Endothelial cell of umbilical vein (primary cell): ENCODE results near the gene TBC1D30. TPM values are rescaled to one million over a fixed set of nuclear protein-coding genes. Genes with fewer than 3 reads are reported as not detected.

Source experiments
- BruUV-seq: library from RNA; stranded (reverse); fragments of 400-500 nt; replicated peaks from 2 replicates; lab custom pipeline; 2021; lab: Mats Ljungman, UMichigan
- CTCF ChIA-PET: fragments of 300-600, 350-600 bp; sonication (Branson Sonifier 250); formaldehyde crosslinking; loops from one replicate; lab custom pipeline; 2021; ENCODE audit warnings: antibody characterized with exemption, inconsistent platforms; lab: Charles Lee
- POLR2A ChIA-PET: fragments of 300-600, 350-600 bp; sonication (Branson Sonifier 250); formaldehyde crosslinking; loops from one replicate; lab custom pipeline; 2021; ENCODE audit warnings: antibody characterized with exemption, inconsistent platforms; lab: Charles Lee
- DNase-seq: peaks from one replicate; pipeline ENCODE4 v3.0.0-alpha.2; 2011; ENCODE audit warnings: low read depth, low spot score
- FAIRE-seq: peaks from 2 replicates; lab custom pipeline; 2011; peaks lifted over from hg19 to GRCh38; lab: Jason Lieb, UNC
- H2AFZ ChIP-seq: 2 replicates; pipeline ENCODE4 v1.6.0; 2012; ENCODE audit warnings: low read depth, low read length, control low read depth, inconsistent platforms
- H3K27ac ChIP-seq: 2 replicates; pipeline ENCODE4 v1.5.1; 2011; ENCODE audit warnings: low read depth, mild to moderate bottlenecking, control low read depth, low read length, moderate library complexity; ENCODE audit not compliant: insufficient read depth
- H3K27me3 ChIP-seq, 2 experiments: 2 replicates each; pipeline versions ENCODE4 v1.6.0 to v1.6.1; 2011; ENCODE audit warnings: low read length in 2 of 2, mixed read lengths in 1 of 2; ENCODE audit not compliant: control insufficient read depth in 2 of 2, insufficient read depth in 2 of 2
- H3K36me3 ChIP-seq, 2 experiments: 2 replicates in 1 of 2; 3 replicates in 1 of 2; pipeline ENCODE4 v1.5.1; 2011; ENCODE audit warnings: low read length in 2 of 2, mild to moderate bottlenecking in 1 of 2, moderate library complexity in 1 of 2; ENCODE audit not compliant: control insufficient read depth in 2 of 2, insufficient read depth in 2 of 2; ENCODE audit errors: extremely low read depth in 1 of 2
- H3K4me1 ChIP-seq: 3 replicates; pipeline ENCODE4 v1.5.1; 2011; ENCODE audit warnings: mild to moderate bottlenecking, low read length; ENCODE audit not compliant: control insufficient read depth, insufficient read depth; ENCODE audit errors: extremely low read depth
- H3K4me2 ChIP-seq: 2 replicates; pipeline ENCODE4 v1.6.1; 2011; ENCODE audit warnings: low read length, control low read depth, mixed read lengths; ENCODE audit not compliant: insufficient read depth
- H3K4me3 ChIP-seq, 3 experiments: fragments of 200-600 bp in 1 of 3; sonication (generic), shearing (Covaris generic) in 1 of 3; replicated peaks in 1 of 3; 2 replicates each; pipeline ENCODE4 v1.5.1; 2011 to 2016; ENCODE audit warnings: control low read depth in 3 of 3, low read length in 3 of 3, mild to moderate bottlenecking in 2 of 3, inconsistent platforms in 1 of 3, low read depth in 1 of 3, moderate library complexity in 1 of 3; ENCODE audit not compliant: insufficient read depth in 1 of 3
- H3K79me2 ChIP-seq: 2 replicates; pipeline ENCODE4 v1.6.0; 2012; ENCODE audit warnings: low read length, inconsistent platforms; ENCODE audit not compliant: control insufficient read depth, insufficient read depth
- H3K9ac ChIP-seq: replicated peaks from 2 replicates; pipeline ENCODE3; 2011; ENCODE audit warnings: low read length, control low read depth; ENCODE audit not compliant: insufficient read depth; ENCODE audit errors: extremely low read depth
- H3K9me1 ChIP-seq: replicated peaks from 3 replicates; pipeline ENCODE4 v1.6.0; 2011; ENCODE audit warnings: mild to moderate bottlenecking, low read length; ENCODE audit not compliant: control insufficient read depth, insufficient read depth; ENCODE audit errors: extremely low read depth
- H3K9me3 ChIP-seq: replicated peaks from 2 replicates; pipeline ENCODE4 v1.5.1; 2012; ENCODE audit warnings: low read length, inconsistent platforms; ENCODE audit not compliant: control insufficient read depth, insufficient read depth
- H4K20me1 ChIP-seq: replicated peaks from 2 replicates; pipeline ENCODE3; 2011; ENCODE audit warnings: mild to moderate bottlenecking, low read length; ENCODE audit not compliant: control insufficient read depth, insufficient read depth; ENCODE audit errors: extremely low read depth
- EZH2 ChIP-seq: IDR thresholded peaks from 2 replicates; pipeline ENCODE4 v1.6.1; 2012; ENCODE audit warnings: borderline replicate concordance, low read depth, mild to moderate bottlenecking, moderate library complexity, low read length, inconsistent platforms; ENCODE audit not compliant: severe bottlenecking
- GATA2 ChIP-seq: IDR thresholded peaks from 2 replicates; pipeline ENCODE4 v1.7.0; 2011; ENCODE audit warnings: low read depth, mild to moderate bottlenecking, moderate library complexity, mixed read lengths, low read length; ENCODE audit not compliant: insufficient read length, insufficient read depth
- JUN ChIP-seq: IDR thresholded peaks from 2 replicates; pipeline ENCODE4 v1.6.1; 2011; ENCODE audit warnings: borderline replicate concordance, low read depth; ENCODE audit not compliant: insufficient read length, insufficient read depth
- POLR2A ChIP-seq: IDR thresholded peaks from 2 replicates; pipeline ENCODE4 v1.6.1; 2012; ENCODE audit warnings: low read depth, mild to moderate bottlenecking, control low read depth, low read length
- dilution Hi-C: fragments of 300-500 bp; cut with MboI; formaldehyde crosslinking; loops from one replicate; pipeline ENCODE4 v1.15.0; 2019; ENCODE audit warnings: low sequenced_read_pairs; ENCODE audit not compliant: extremely low pct_ligation_motif_present
- intact Hi-C: fragments of 100-400 bp; cut with micrococcal nuclease; formaldehyde crosslinking; loops from one replicate; pipeline ENCODE4 v1.10.0; 2022
- polyA plus RNA-seq, 4 experiments: library from polyadenylated mRNA; depleted of rRNA in 3 of 4; stranded (reverse) in 3 of 4; unstranded in 1 of 4; fragments of >200 nt; gene quantifications; 2 replicates each; pipeline versions ENCODE4 v1.2.1 to v1.2.3, GENCODE V29; 2011 to 2012; ENCODE audit warnings: missing spikeins in 1 of 4
- total RNA-seq: library from RNA; stranded (reverse); gene quantifications from 2 replicates; pipeline ENCODE4 v1.2.3, GENCODE V29; 2021
- TF ChIP-seq, protein P1 (sequence below), 2 donors: IDR thresholded peaks; 1 replicate in 1 of 2; 2 replicates in 1 of 2; pipeline ENCODE4 v1.5.1; 2011; ENCODE audit warnings: low read length in 2 of 2, mild to moderate bottlenecking in 2 of 2, moderate library complexity in 2 of 2, control low read depth in 1 of 2, inconsistent platforms in 1 of 2, low read depth in 1 of 2; ENCODE audit not compliant: insufficient read depth in 1 of 2; ENCODE audit errors: extremely low read depth in 1 of 2
- TF ChIP-seq, protein P2 (sequence below): IDR thresholded peaks from 2 replicates; pipeline ENCODE4 v1.6.1; 2011; ENCODE audit not compliant: insufficient read depth, insufficient read length

The TBC1D30 gene
- total and polyA plus RNA-seq, 2 donors (not counting 3 experiments of a cell fraction or from before 2014, with no cell fraction given): 4.4 to 7.6 TPM

DNA sequence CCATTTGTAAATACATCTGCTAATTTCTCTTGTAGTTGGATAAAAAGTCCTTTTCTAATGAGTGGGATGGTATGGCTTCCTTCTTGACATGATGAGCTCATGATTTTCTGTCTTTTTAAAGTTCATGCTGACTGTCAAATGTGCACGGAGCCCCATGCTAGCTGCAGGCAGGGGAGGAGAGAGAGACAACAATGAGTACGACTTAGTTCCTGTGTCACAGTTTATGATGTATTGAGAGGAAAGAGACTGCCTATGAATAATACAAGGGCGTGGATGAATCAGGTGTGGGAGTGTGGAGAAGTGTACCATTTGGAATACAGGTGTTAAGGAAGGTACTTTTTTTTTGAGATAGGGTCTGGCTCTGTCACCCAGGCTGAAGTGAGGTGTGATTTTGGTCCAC is 10.7 kb upstream of the TBC1D30 start:
- intact Hi-C loops (no loop called here), dilution Hi-C loops (no loop called here)
- Histone ChIP-seq H3K4me1 (no peaks in the 10 kb centered on the region), H2AFZ (no peak overlapping the region), H3K9me3 (no peaks in the 10 kb centered on the region), H3K4me2 (no peak overlapping the region), H3K27me3 (no peaks in the 10 kb centered on the region), H3K79me2 (no peaks in the 10 kb centered on the region), H3K9me1 (no peaks in the 10 kb centered on the region), H3K36me3 (no peaks in the 10 kb centered on the region), H3K4me3 (no peak overlapping the region), H3K27ac (no peak overlapping the region), H4K20me1 (no peaks in the 10 kb centered on the region), H3K9ac (no peak overlapping the region)
- FAIRE-seq: no peak
- TF ChIP-seq GATA2 (no peak), EZH2 (no peak)
- TF ChIP-seq, protein P1, sequence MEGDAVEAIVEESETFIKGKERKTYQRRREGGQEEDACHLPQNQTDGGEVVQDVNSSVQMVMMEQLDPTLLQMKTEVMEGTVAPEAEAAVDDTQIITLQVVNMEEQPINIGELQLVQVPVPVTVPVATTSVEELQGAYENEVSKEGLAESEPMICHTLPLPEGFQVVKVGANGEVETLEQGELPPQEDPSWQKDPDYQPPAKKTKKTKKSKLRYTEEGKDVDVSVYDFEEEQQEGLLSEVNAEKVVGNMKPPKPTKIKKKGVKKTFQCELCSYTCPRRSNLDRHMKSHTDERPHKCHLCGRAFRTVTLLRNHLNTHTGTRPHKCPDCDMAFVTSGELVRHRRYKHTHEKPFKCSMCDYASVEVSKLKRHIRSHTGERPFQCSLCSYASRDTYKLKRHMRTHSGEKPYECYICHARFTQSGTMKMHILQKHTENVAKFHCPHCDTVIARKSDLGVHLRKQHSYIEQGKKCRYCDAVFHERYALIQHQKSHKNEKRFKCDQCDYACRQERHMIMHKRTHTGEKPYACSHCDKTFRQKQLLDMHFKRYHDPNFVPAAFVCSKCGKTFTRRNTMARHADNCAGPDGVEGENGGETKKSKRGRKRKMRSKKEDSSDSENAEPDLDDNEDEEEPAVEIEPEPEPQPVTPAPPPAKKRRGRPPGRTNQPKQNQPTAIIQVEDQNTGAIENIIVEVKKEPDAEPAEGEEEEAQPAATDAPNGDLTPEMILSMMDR (IDR thresholded peaks at IDR 0.05; ENCODE audit: extremely low read depth in 1 of 2, insufficient read depth in 1 of 2, low read depth in 1 of 2, low read length in 2 of 2): no peak
- TF ChIP-seq, protein P2, sequence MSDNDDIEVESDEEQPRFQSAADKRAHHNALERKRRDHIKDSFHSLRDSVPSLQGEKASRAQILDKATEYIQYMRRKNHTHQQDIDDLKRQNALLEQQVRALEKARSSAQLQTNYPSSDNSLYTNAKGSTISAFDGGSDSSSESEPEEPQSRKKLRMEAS: no peak
- DNase-seq: no peak
- POLR2A ChIA-PET: no interaction called here
- no TSS peak for BruUV-seq
- CTCF ChIA-PET: interaction anchor here (2.9 kb wide), 1 partner anchor 17 kb away, joined by 9 read pairs; no protein-coding TSS in a partner anchor

DNA sequence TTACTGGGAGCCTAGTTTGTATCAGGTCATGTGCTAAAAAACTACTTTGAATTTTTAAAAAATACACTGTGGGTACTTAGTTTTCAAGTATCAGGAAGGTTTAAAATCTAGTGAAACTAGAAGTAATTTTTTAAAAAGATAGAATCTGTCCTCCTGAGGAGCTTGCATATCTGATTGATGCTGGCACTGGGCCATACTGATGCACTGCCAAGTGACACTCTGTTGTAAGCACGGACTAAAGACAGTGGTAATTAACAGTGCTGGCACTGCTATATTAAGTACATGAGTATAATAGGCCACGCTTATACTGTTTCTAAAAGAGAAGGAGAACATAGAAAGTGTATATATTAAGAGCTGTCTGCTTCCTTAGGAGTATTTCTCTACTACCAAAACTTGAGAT is 10.0 kb upstream of the TBC1D30 start:
- no peak for FAIRE-seq
- DNase-seq: no peak
- no peak overlapping the region for H2AFZ ChIP-seq
- intact Hi-C loops: no loop called here
- POLR2A ChIA-PET: no interaction called here
- H3K27me3 ChIP-seq: no peaks in the 10 kb centered on the region
- BruUV-seq: no TSS peak
- H4K20me1 ChIP-seq: no peaks in the 10 kb centered on the region
- no peak overlapping the region for H3K4me2 ChIP-seq
- no peaks in the 10 kb centered on the region for H3K4me1 ChIP-seq
- no peaks in the 10 kb centered on the region for H3K36me3 ChIP-seq
- CTCF ChIA-PET: interaction anchor here (1.7 to 2.9 kb wide), 2 partner anchors 13 to 18 kb away, joined by 6 to 9 read pairs; no protein-coding TSS in a partner anchor
- H3K9me1 ChIP-seq: no peaks in the 10 kb centered on the region
- no peak overlapping the region for H3K4me3 ChIP-seq
- dilution Hi-C loops: no loop called here
- no peaks in the 10 kb centered on the region for H3K9me3 ChIP-seq
- H3K9ac ChIP-seq: no peak overlapping the region
- no peak for TF ChIP-seq JUN
- no peak for TF ChIP-seq POLR2A
- TF ChIP-seq EZH2: no peak
- no peak overlapping the region for H3K27ac ChIP-seq
- H3K79me2 ChIP-seq: no peaks in the 10 kb centered on the region
